ENCODE data around the gene IL17A. TPM values are rescaled to one million over a fixed set of nuclear protein-coding genes. Genes with fewer than 3 reads are reported as not detected.

Gene IL17A
- total RNA-seq, 1 experiment from 2014 or later: not detected

GRCh38 chr6:52152711-52153160 is 33.4 kb upstream of the IL17A start:
- H3K36me3 ChIP-seq (ENCODE audit: control insufficient read depth, insufficient read depth, low read length): no peaks in the 10 kb centered on the region
- ChIA-PET POLR2A (no interaction called here), CTCF (interaction anchor here (0.6 kb wide), 1 partner anchor 11 kb away, joined by 3 read pairs; no protein-coding TSS in a partner anchor)
- no TSS peak for BruUV-seq (replicated peaks)
- H3K4me1 ChIP-seq (ENCODE audit: control insufficient read depth, insufficient read depth, low read length): no peaks in the 10 kb centered on the region
- no peaks in the 10 kb centered on the region for H3K9me3 ChIP-seq (ENCODE audit: control insufficient read depth, insufficient read depth, low read depth, low read length)
- no peak overlapping the region for H3K27ac ChIP-seq (ENCODE audit: low read length)
- intact Hi-C loops (cut with micrococcal nuclease; ENCODE audit: unreplicated experiment): no loop called here
- H3K4me3 ChIP-seq (ENCODE audit: low read depth in 2 of 2, low read length in 2 of 2): no peak overlapping the region
- in situ Hi-C loops (cut with HindIII; ENCODE audit: low pct_unique_long_range_greater_than_20kb, low sequenced_read_pairs): no loop called here
- TF ChIP-seq TCF7L2 (IDR thresholded peaks at IDR 0.05; ENCODE audit: low read depth, low read length) (no peak), SIN3A (IDR thresholded peaks at IDR 0.05; ENCODE audit: borderline replicate concordance, insufficient read depth, low read depth, low read length) (no peak), CTCF (IDR thresholded peaks at IDR 0.05) (no peak), REST (IDR thresholded peaks at IDR 0.05; ENCODE audit: insufficient read depth in 1 of 2, low read depth in 2 of 2, low read length in 1 of 2) (no peak), POLR2AphosphoS5 (IDR thresholded peaks at IDR 0.05; ENCODE audit: low read depth, low read length) (no peak)
- no peak for ATAC-seq
- H3K27me3 ChIP-seq (ENCODE audit: control insufficient read depth, insufficient read depth, low read length): peaks cover 2% of the 10 kb centered on the region; the same call in 1 of the 2 replicates
- DNase-seq (ENCODE audit: low read depth, low spot score): no peak

- ChIA-PET POLR2A (no interaction called here), CTCF (interaction anchor here (0.6 kb wide), 1 partner anchor 99 kb away, joined by 5 read pairs; no protein-coding TSS in a partner anchor)
- intact Hi-C loops (cut with micrococcal nuclease; ENCODE audit: unreplicated experiment) (no loop called here), in situ Hi-C loops (cut with HindIII; ENCODE audit: low pct_unique_long_range_greater_than_20kb, low sequenced_read_pairs) (no loop called here)
- Histone ChIP-seq H3K27ac (ENCODE audit: low read length) (no peak overlapping the region), H3K36me3 (ENCODE audit: control insufficient read depth, insufficient read depth, low read length) (no peaks in the 10 kb centered on the region), H3K4me3 (ENCODE audit: low read depth in 2 of 2, low read length in 2 of 2) (no peak overlapping the region), H3K9me3 (ENCODE audit: control insufficient read depth, insufficient read depth, low read depth, low read length) (no peaks in the 10 kb centered on the region), H3K27me3 (ENCODE audit: control insufficient read depth, insufficient read depth, low read length) (peaks cover 5% of the 10 kb centered on the region; the same call in 1 of the 2 replicates), H3K4me1 (ENCODE audit: control insufficient read depth, insufficient read depth, low read length) (no peaks in the 10 kb centered on the region)
- DNase-seq (ENCODE audit: low read depth, low spot score) (no peak), ATAC-seq (no peak)
- TF ChIP-seq TCF7L2 (IDR thresholded peaks at IDR 0.05; ENCODE audit: low read depth, low read length): no peak
- no peak for TF ChIP-seq SIN3A (IDR thresholded peaks at IDR 0.05; ENCODE audit: borderline replicate concordance, insufficient read depth, low read depth, low read length)
- TF ChIP-seq CTCF (IDR thresholded peaks at IDR 0.05): no peak
- no peak for TF ChIP-seq REST (IDR thresholded peaks at IDR 0.05; ENCODE audit: insufficient read depth in 1 of 2, low read depth in 2 of 2, low read length in 1 of 2)
- no peak for TF ChIP-seq POLR2AphosphoS5 (IDR thresholded peaks at IDR 0.05; ENCODE audit: low read depth, low read length)
- BruUV-seq (replicated peaks): no TSS peak
These were observed 31.8 kb upstream of the IL17A start for GRCh38 chr6:52154381-52154780.

All from Panc1 (cell line).